Measurements from ENCODE around the gene PRAMEF2.
"Not testable (repeated sequence)": the region's sequence is repeated elsewhere in the genome, so short reads cannot be mapped to it uniquely, and the experiment has no call there.

Gene PRAMEF2

GRCh38 chr1:12856786-12857185 lies at the start of gene PRAMEF2:
Gene PRAMEF2, plus strand, starts transcription at chr1:12857086. Its CDS starts 1,924 bp downstream, at chr1:12859010.
- DNase-seq: not testable (repeated sequence)

GRCh38 chr1:12809933-12810332 lies 47.0 kb upstream of the PRAMEF2 start:
- DNase-seq: no peak

- DNase-seq: no peak
Measured at GRCh38 chr1:12810691-12811408, 46.0 kb upstream of the PRAMEF2 start.

GRCh38 chr1:12811409-12811784 lies 45.5 kb upstream of the PRAMEF2 start:
- DNase-seq: no peak

GRCh38 chr1:12819061-12819460 lies 37.8 kb upstream of the PRAMEF2 start:
- DNase-seq: not testable (repeated sequence)

GRCh38 chr1:12831310-12831709 lies 25.6 kb upstream of the PRAMEF2 start, which contains the start of gene PRAMEF11:
Gene PRAMEF11, minus strand, starts transcription at chr1:12831410. Its CDS starts 2,621 bp downstream, at chr1:12828789.
- DNase-seq: not testable (repeated sequence)

GRCh38 chr1:12833251-12833650 lies 23.6 kb upstream of the PRAMEF2 start:
- not testable (repeated sequence) for DNase-seq

- DNase-seq: not testable (repeated sequence)
Measured at GRCh38 chr1:12848620-12849019, 8.3 kb upstream of the PRAMEF2 start, which contains the start of gene HNRNPCL1. Gene HNRNPCL1, minus strand, starts transcription at chr1:12848720. Its CDS starts 431 bp downstream, at chr1:12848289.

GRCh38 chr1:12851779-12852178 lies 5.1 kb upstream of the PRAMEF2 start:
- DNase-seq: no peak

GRCh38 chr1:12863131-12863880 lies 6.4 kb downstream of the PRAMEF2 start:
- DNase-seq: not testable (repeated sequence)

- DNase-seq: not testable (repeated sequence)
Measured at GRCh38 chr1:12878453-12878852, 21.6 kb downstream of the PRAMEF2 start.

GRCh38 chr1:12886101-12886500 lies 29.2 kb downstream of the PRAMEF2 start, which contains the start of gene PRAMEF4:
Gene PRAMEF4, minus strand, starts transcription at chr1:12886201. Its CDS starts 2,807 bp downstream, at chr1:12883394.
- not testable (repeated sequence) for DNase-seq

GRCh38 chr1:12898170-12898569 lies 41.3 kb downstream of the PRAMEF2 start, which contains the start of gene PRAMEF10:
Gene PRAMEF10, minus strand, starts transcription at chr1:12898270. Its CDS starts 2,423 bp downstream, at chr1:12895847.
- not testable (repeated sequence) for DNase-seq

- DNase-seq: not testable (repeated sequence)
Measured at GRCh38 chr1:12899186-12899585, 42.3 kb downstream of the PRAMEF2 start.

GRCh38 chr1:12903793-12904572 lies 47.1 kb downstream of the PRAMEF2 start:
- DNase-seq: not testable (repeated sequence)
